Measurements from ENCODE around the gene PROCA1. TPM values are rescaled to one million over a fixed set of nuclear protein-coding genes. Genes with fewer than 3 reads are reported as not detected.

PROCA1 gene
- total RNA-seq, 1 donor from 2014 or later = 3.0 TPM

DNA sequence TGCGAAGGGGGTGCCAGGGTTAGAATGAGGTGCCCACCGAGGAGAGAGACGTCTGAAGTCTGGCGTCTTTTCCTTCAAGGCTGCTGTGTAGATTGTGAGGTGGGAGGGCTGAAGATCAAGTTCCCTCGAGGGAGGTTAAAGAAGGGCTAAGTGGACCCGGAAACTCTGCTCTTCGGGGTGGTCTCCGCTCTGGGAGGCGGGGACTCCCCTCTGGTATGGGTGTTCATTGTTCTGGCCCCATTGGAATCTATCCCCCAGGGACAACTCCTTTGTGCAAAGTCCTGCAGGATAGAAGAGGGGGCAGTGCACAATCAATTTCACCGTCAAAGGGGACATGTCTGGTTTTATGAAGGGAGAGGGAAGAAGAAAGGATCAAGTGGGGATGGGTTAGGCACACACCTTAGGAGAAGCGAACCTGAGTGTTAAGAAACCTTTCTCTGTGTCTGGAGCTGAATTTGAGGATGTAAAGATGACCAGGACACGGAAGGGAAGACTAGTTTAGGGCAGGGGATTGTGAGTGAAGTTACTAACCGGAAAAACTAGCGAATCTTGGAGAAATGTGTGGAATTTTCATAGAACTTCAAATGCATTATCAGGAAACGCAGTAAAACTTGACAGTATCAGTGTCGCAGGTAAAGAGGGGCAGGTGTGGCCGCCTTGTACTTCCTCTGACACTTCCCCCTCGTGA, 6.8 kb upstream of the PROCA1 start:
- H3K4me3 Mint-ChIP-seq (ENCODE audit: unreplicated experiment) = peak overlapping the region; percentile 81
- no peak for DNase-seq (ENCODE audit: extremely low spot score, unreplicated experiment)
- H3K9me3 Mint-ChIP-seq (ENCODE audit: unreplicated experiment) = no peaks in the 10 kb centered on the region
- TF ChIP-seq CTCF (IDR thresholded peaks at IDR 0.05) = no peak
- peak overlapping the region; percentile 97 for H3K27ac Mint-ChIP-seq (ENCODE audit: unreplicated experiment)
- H3K27me3 Mint-ChIP-seq (ENCODE audit: unreplicated experiment) = no peaks in the 10 kb centered on the region
- H3K36me3 Mint-ChIP-seq (ENCODE audit: unreplicated experiment) = peaks cover 30% of the 10 kb centered on the region
- H3K4me1 Mint-ChIP-seq (ENCODE audit: unreplicated experiment) = peaks cover 54% of the 10 kb centered on the region

- peaks cover 30% of the 10 kb centered on the region for H3K36me3 Mint-ChIP-seq (ENCODE audit: unreplicated experiment)
- no peaks in the 10 kb centered on the region for H3K27me3 Mint-ChIP-seq (ENCODE audit: unreplicated experiment)
- peak within 1 kb of the TSS; percentile 81 for H3K4me3 Mint-ChIP-seq (ENCODE audit: unreplicated experiment)
- peak; percentile 55 for TF ChIP-seq CTCF (IDR thresholded peaks at IDR 0.05)
- peak within 1 kb of the TSS; percentile 97 for H3K27ac Mint-ChIP-seq (ENCODE audit: unreplicated experiment)
- peak; percentile 96 for DNase-seq (ENCODE audit: extremely low spot score, unreplicated experiment)
- peaks cover 54% of the 10 kb centered on the region for H3K4me1 Mint-ChIP-seq (ENCODE audit: unreplicated experiment)
- H3K9me3 Mint-ChIP-seq (ENCODE audit: unreplicated experiment) = no peaks in the 10 kb centered on the region
Observed at GRCh38 chr17:28717578-28718332, 6.1 kb upstream of the PROCA1 start, which contains the start of gene RAB34. RAB34 (minus strand) TSS chr17:28717868; CDS start chr17:28717266, 602 bp downstream.

GRCh38 chr17:28716740-28717577, 5.3 kb upstream of the PROCA1 start:
- H3K36me3 Mint-ChIP-seq (ENCODE audit: unreplicated experiment) = peaks cover 27% of the 10 kb centered on the region
- H3K27ac Mint-ChIP-seq (ENCODE audit: unreplicated experiment) = peak overlapping the region; percentile 83
- no peaks in the 10 kb centered on the region for H3K9me3 Mint-ChIP-seq (ENCODE audit: unreplicated experiment)
- no peak for TF ChIP-seq CTCF (IDR thresholded peaks at IDR 0.05)
- DNase-seq (ENCODE audit: extremely low spot score, unreplicated experiment) = no peak
- H3K4me3 Mint-ChIP-seq (ENCODE audit: unreplicated experiment) = peak overlapping the region; percentile 78
- H3K27me3 Mint-ChIP-seq (ENCODE audit: unreplicated experiment) = no peaks in the 10 kb centered on the region
- peaks cover 60% of the 10 kb centered on the region for H3K4me1 Mint-ChIP-seq (ENCODE audit: unreplicated experiment)

- Mint-ChIP-seq H3K27me3 (ENCODE audit: unreplicated experiment) (no peaks in the 10 kb centered on the region), H3K36me3 (ENCODE audit: unreplicated experiment) (peaks cover 15% of the 10 kb centered on the region), H3K27ac (ENCODE audit: unreplicated experiment) (no peak overlapping the region), H3K4me3 (ENCODE audit: unreplicated experiment) (no peak overlapping the region), H3K9me3 (ENCODE audit: unreplicated experiment) (no peaks in the 10 kb centered on the region), H3K4me1 (ENCODE audit: unreplicated experiment) (peaks cover 56% of the 10 kb centered on the region)
- TF ChIP-seq CTCF (IDR thresholded peaks at IDR 0.05) = no peak
- DNase-seq (ENCODE audit: extremely low spot score, unreplicated experiment) = no peak
Observed at GRCh38 chr17:28715217-28715616, 3.5 kb upstream of the PROCA1 start.
